NCI-H128 (cell line): ENCODE measurements around the gene VSTM2A.

Source experiments
- DNase-seq: peaks from one replicate; lab custom pipeline; 2025; ENCODE audit not compliant: unreplicated experiment; lab: John Stamatoyannopoulos, UW

VSTM2A gene

DNA sequence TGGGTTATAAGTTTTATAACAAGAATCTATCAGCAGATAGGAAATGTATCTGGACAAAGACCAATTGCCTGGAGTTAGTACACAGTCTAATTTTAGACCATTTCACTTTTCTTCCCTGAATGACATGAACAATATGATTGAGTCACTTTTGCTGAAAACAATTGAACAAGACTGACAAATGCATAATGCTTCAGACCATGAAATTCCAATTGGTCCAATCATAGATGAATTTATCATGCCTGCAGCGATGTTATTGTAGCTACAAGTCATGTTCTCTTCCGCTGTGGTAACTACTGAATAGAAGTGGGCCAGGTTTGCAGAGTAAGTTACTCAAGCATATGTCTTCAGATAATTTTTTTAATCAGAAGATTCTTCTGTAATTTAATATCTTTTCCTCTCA lies 73.4 kb downstream of the VSTM2A start:
- no peak for DNase-seq
